NCI-H524 treated with DMSO at 0.1 percent for 48 hours (cell line): ENCODE results near the gene NOCT.
"Not testable (repeated sequence)": the region's sequence is repeated elsewhere in the genome, so short reads cannot be mapped to it uniquely, and the experiment has no call there.

Source experiments
- DNase-seq: peaks from one replicate; lab custom pipeline; 2025; lab: John Stamatoyannopoulos, UW

NOCT gene

GRCh38 chr4:139048026-139048425, 32.4 kb downstream of the NOCT start:
- DNase-seq = no peak

DNA sequence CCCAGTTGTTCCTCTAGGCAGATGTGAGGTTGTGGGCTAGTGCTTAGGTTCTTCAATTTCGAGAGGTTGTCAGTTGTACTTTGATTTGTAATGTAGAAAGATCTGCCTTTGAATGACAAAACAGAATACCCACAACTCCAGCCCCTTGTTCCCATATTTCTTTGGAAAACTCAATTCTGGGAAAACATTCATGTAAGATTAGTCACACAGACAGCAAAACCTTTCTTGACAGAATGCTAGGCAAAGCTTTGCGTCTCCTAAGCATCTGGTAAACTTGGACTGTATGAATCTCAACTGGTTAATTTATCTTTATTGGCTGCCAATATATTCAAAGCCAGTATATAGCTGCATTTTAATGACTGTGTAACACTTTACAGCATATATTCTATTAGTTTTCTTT, 34.9 kb downstream of the NOCT start:
- DNase-seq = no peak

DNA sequence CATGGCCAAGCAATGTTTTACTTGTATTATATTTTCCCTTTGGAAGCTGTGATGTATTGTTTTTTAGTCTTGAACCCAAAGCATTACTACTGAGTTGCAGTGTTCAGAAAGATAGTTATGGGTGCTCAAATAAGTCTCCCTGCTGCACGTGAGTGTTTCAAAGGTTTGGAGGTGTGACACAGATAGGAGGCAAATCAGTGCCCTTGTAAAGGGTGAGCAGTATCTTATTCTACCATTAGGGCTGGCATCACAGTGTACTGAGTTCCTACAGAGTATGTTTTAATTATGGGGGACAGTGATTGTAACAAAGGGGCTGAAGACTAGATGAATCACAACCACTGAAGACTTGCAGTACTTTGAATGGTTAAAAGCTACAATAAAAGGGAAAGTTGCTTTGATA, 38.3 kb downstream of the NOCT start:
- DNase-seq = no peak

- no peak for DNase-seq
Observed at GRCh38 chr4:139054791-139055505, 39.4 kb downstream of the NOCT start.

GRCh38 chr4:139059026-139059425, 43.4 kb downstream of the NOCT start:
- DNase-seq = not testable (repeated sequence)

DNA sequence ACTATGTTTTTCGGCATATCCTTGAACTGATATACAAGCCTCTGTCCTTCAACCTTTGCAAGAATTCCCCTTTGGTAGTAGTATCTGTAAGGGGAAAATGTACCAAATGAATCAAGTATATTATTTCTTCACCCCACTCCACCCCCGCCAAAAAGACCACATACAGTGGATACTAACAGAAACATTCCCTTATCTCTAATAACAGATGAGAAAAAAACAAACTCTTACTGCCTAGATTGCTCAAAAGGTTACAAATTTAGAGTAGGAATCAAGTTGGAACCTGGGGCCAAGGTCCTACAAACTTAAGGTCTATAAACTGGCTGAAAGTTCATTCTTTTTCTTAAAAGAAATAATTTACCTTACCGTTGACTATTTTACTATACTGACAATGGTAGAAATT, 45.0 kb downstream of the NOCT start:
- DNase-seq = no peak

DNA sequence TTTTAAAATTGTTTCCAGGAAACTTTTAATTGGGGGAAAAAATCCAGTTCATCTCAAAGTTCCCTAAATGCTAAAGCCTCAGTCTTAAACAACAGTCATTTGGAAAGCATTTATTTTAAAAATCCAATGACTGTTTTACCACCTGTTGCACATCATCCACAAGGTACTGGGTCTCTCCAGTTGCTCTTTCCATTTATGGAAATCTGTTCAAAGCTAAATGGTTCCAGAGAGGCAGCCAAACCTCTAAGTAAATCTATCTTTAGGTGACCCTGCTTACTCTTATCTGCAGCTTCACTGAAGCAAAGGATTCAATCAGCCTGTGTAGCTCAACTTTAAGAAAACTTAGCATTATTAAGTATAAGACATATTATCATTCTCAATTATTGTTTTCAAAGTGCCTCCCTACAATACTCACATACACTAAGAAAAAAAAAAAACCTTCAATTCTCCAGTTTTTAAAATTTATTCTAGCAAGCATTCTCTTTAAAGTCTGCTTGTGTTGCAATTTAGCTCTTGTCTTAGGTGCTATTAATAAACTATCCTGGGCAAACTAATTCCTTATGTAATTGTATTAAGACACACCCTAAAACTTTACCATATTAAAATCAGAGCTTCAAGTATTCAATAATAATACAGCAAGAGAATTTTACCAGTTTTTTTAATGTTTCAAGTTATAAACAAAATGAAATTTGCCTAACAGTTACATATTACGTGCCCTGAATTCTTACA, 60.6 kb downstream of the NOCT start:
- DNase-seq = no peak

GRCh38 chr4:139077567-139078355, 62.2 kb downstream of the NOCT start:
- DNase-seq = no peak

DNA sequence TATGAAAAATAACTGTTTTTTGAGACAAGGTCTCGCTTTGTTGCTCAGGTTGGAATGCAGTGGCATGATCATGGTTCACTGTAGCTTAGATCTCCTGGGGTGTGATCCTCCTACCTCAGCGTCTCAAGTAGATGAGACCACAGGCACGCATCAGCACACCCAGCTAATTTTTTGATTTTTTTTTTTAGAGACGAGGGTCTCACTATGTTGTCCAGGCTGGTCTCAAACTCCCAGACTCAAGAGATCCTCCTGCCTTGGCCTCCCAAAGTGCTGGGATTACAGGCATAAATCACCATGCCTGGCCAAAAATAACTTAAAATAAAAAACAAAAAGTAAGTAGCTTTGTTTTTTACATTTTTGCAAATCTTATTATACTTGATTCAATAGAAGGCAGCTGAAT, 63.3 kb downstream of the NOCT start:
- DNase-seq = no peak

GRCh38 chr4:139082750-139083606, 67.4 kb downstream of the NOCT start:
- DNase-seq = peak; percentile 81

- DNase-seq = no peak
Observed at GRCh38 chr4:139083607-139083955, 68.0 kb downstream of the NOCT start.

GRCh38 chr4:139083956-139084803, 68.6 kb downstream of the NOCT start:
- DNase-seq = peak; percentile 29

GRCh38 chr4:139084804-139085093, 69.2 kb downstream of the NOCT start:
- no peak for DNase-seq

- DNase-seq = no peak
Observed at GRCh38 chr4:139085141-139085540, 69.6 kb downstream of the NOCT start.

GRCh38 chr4:139092271-139092670, 76.7 kb downstream of the NOCT start:
- DNase-seq = no peak
